Liver (tissue), 9 donors: ENCODE results near the gene TMEM108. TPM values are rescaled to one million over a fixed set of nuclear protein-coding genes. Genes with fewer than 3 reads are reported as not detected.

Experiments used
- DNase-seq: peaks from one replicate; pipeline ENCODE4 v3.0.0-alpha.2; 2017; ENCODE audit warnings: low spot score
- H3K27ac ChIP-seq, 2 donors: one replicate each; pipeline ENCODE4 v1.7.0; 2013; ENCODE audit warnings: inconsistent platforms in 2 of 2, low read length in 2 of 2, control low read depth in 1 of 2, low read depth in 1 of 2, mild to moderate bottlenecking in 1 of 2
- H3K27me3 ChIP-seq, 4 donors: one replicate each; pipeline versions ENCODE4 v1.6.1 to v1.7.0; 2013; ENCODE audit warnings: low read length in 3 of 4, inconsistent platforms in 1 of 4, mild to moderate bottlenecking in 1 of 4, moderate library complexity in 1 of 4; ENCODE audit not compliant: control insufficient read depth in 4 of 4, insufficient read depth in 4 of 4
- H3K36me3 ChIP-seq, 4 donors: one replicate each; pipeline versions ENCODE4 v1.6.1 to v1.7.0; 2013; ENCODE audit warnings: low read length in 3 of 4, mild to moderate bottlenecking in 3 of 4, low read depth in 1 of 4, moderate library complexity in 1 of 4; ENCODE audit not compliant: control insufficient read depth in 4 of 4, insufficient read depth in 3 of 4
- H3K4me1 ChIP-seq, 4 donors: one replicate each; pipeline versions ENCODE4 v1.6.1 to v1.7.0; 2013; ENCODE audit warnings: low read length in 3 of 4, mild to moderate bottlenecking in 3 of 4, moderate library complexity in 1 of 4; ENCODE audit not compliant: control insufficient read depth in 4 of 4, insufficient read depth in 4 of 4
- H3K4me3 ChIP-seq, 3 donors: one replicate each; pipeline versions ENCODE4 v1.6.1 to v1.7.0; 2013; ENCODE audit warnings: low read length in 3 of 3, control low read depth in 1 of 3, low read depth in 1 of 3, mild to moderate bottlenecking in 1 of 3
- H3K9ac ChIP-seq, 2 donors: one replicate each; pipeline ENCODE4 v1.7.0; 2013; ENCODE audit warnings: low read length in 2 of 2, mild to moderate bottlenecking in 2 of 2, moderate library complexity in 2 of 2, control low read depth in 1 of 2, low read depth in 1 of 2
- H3K9me3 ChIP-seq, 4 donors: one replicate each; pipeline versions ENCODE4 v1.6.1 to v1.7.0; 2013; ENCODE audit warnings: low read length in 3 of 4; ENCODE audit not compliant: control insufficient read depth in 4 of 4
- CTCF ChIP-seq: fragments of 150-350 bp; IDR thresholded peaks from 2 replicates; pipeline ENCODE4 v1.5.1; 2017; ENCODE audit warnings: improper control_type of control experiment, low read depth, low read length; ENCODE audit not compliant: missing input control
- EGR1 ChIP-seq, 2 donors: IDR thresholded peaks; 2 replicates each; pipeline ENCODE4 v1.6.1; 2016 to 2018; ENCODE audit warnings: antibody characterized with exemption in 2 of 2, low read depth in 2 of 2
- FOXA1 ChIP-seq: IDR thresholded peaks from 2 replicates; pipeline ENCODE4 v1.6.1; 2016; ENCODE audit warnings: antibody characterized with exemption
- FOXA2 ChIP-seq: IDR thresholded peaks from 2 replicates; pipeline ENCODE4 v1.6.1; 2016; ENCODE audit warnings: antibody characterized with exemption
- GABPA ChIP-seq, 2 donors: IDR thresholded peaks in 1 of 2; conservative IDR thresholded peaks in 1 of 2; 2 replicates each; pipeline ENCODE4 v1.6.1; 2016; ENCODE audit warnings: antibody characterized with exemption in 2 of 2, mild to moderate bottlenecking in 1 of 2, moderate library complexity in 1 of 2
- HNF4A ChIP-seq, 2 donors: conservative IDR thresholded peaks; 2 replicates each; pipeline ENCODE4 v1.6.1; 2016; ENCODE audit warnings: antibody characterized with exemption in 2 of 2, mild to moderate bottlenecking in 2 of 2
- JUND ChIP-seq, 2 donors: IDR thresholded peaks; 2 replicates each; pipeline ENCODE4 v1.6.1; 2016; ENCODE audit warnings: antibody characterized with exemption in 2 of 2
- MAX ChIP-seq: IDR thresholded peaks from 2 replicates; pipeline ENCODE4 v1.6.1; 2016; ENCODE audit warnings: antibody characterized with exemption
- NR2F2 ChIP-seq: IDR thresholded peaks from 2 replicates; pipeline ENCODE4 v1.6.1; 2016; ENCODE audit warnings: antibody characterized with exemption
- REST ChIP-seq: IDR thresholded peaks from 2 replicates; pipeline ENCODE4 v1.6.1; 2016; ENCODE audit warnings: antibody characterized with exemption, mild to moderate bottlenecking
- RXRA ChIP-seq, 2 donors: IDR thresholded peaks; 2 replicates each; pipeline ENCODE4 v1.6.1; 2017 to 2018; ENCODE audit warnings: antibody characterized with exemption in 2 of 2, mild to moderate bottlenecking in 1 of 2
- SP1 ChIP-seq: IDR thresholded peaks from 2 replicates; pipeline ENCODE4 v1.6.1; 2018; ENCODE audit warnings: antibody characterized with exemption, mild to moderate bottlenecking
- TAF1 ChIP-seq: conservative IDR thresholded peaks from 2 replicates; pipeline ENCODE4 v1.6.1; 2016; ENCODE audit warnings: antibody characterized with exemption, mild to moderate bottlenecking
- WGBS: extraction: QIAGEN DNeasy Blood & Tissue Kit; methylation state at CpG from one replicate; pipeline ENCODE4 v1.1.7; 2013; 5-methylcytosine and 5-hydroxymethylcytosine counted together
- polyA plus RNA-seq, 2 donors: library from polyadenylated mRNA; stranded (reverse) in 1 of 2; unstranded in 1 of 2; fragments of 200-250 nt in 1 of 2; fragments of >200 nt in 1 of 2; fragmentation: Nextera tagmentation in 1 of 2; extraction: Ambion mirVana in 1 of 2; gene quantifications; one replicate each; pipeline versions ENCODE4 v1.2.1 to v1.2.3, GENCODE V29; 2013 to 2015
- total RNA-seq, 2 donors: library from RNA; depleted of rRNA; stranded (reverse); fragments of >200 nt; gene quantifications; one replicate each; pipeline ENCODE4 v1.2.3, GENCODE V29; 2014
- donor health status: healthy.
- donor health status: healthy.
- donor health status: healthy.
- donor health status: healthy.
- donor health status: healthy.

TMEM108 gene
- total and polyA plus RNA-seq, 4 donors, result 0.05 to 0.10 TPM; not detected in 2

GRCh38 chr3:133330065-133330464 lies 291.9 kb downstream of the TMEM108 start:
- H3K9ac ChIP-seq, result no peak overlapping the region
- TF ChIP-seq HNF4A (conservative IDR thresholded peaks at IDR 0.05) (no peak), REST (no peak), JUND (IDR thresholded peaks at IDR 0.05) (no peak), FOXA1 (no peak), SP1 (no peak)
- DNase-seq, result no peak
- H3K4me3 ChIP-seq, result no peak overlapping the region
- H3K4me1 ChIP-seq, result peaks cover 0 to 1% (median 0%) of the 10 kb centered on the region in 4 donors
- no peaks in the 10 kb centered on the region for H3K36me3 ChIP-seq
- H3K27me3 ChIP-seq, result peaks cover 0 to 2% (median 0%) of the 10 kb centered on the region in 4 donors
- H3K9me3 ChIP-seq, result no peaks in the 10 kb centered on the region
- no peak overlapping the region for H3K27ac ChIP-seq
- 31% methylated on average over 1 of the region's 1 CpG for WGBS

GRCh38 chr3:133330522-133330921 lies 292.3 kb downstream of the TMEM108 start:
- no peak for DNase-seq
- Histone ChIP-seq H3K36me3 (no peaks in the 10 kb centered on the region), H3K9ac (no peak overlapping the region), H3K27me3 (peaks cover 0 to 2% (median 0%) of the 10 kb centered on the region in 4 donors), H3K4me1 (peaks cover 0 to 1% (median 0%) of the 10 kb centered on the region in 4 donors), H3K9me3 (no peaks in the 10 kb centered on the region), H3K27ac (no peak overlapping the region), H3K4me3 (no peak overlapping the region)
- TF ChIP-seq MAX (no peak), NR2F2 (no peak), RXRA (IDR thresholded peaks at IDR 0.05) (no peak), JUND (IDR thresholded peaks at IDR 0.05) (no peak), TAF1 (no peak), FOXA2 (no peak), EGR1 (IDR thresholded peaks at IDR 0.05; ENCODE audit: low read depth in 2 of 2) (no peak), HNF4A (conservative IDR thresholded peaks at IDR 0.05) (no peak), FOXA1 (no peak), SP1 (no peak)

- H3K9me3 ChIP-seq, result peaks cover 0 to 3% (median 0%) of the 10 kb centered on the region in 4 donors
- 74% methylated on average over 4 of the region's 4 CpGs for WGBS
- no peak overlapping the region for H3K9ac ChIP-seq
- H3K4me1 ChIP-seq, result no peaks in the 10 kb centered on the region
- H3K27ac ChIP-seq, result no peak overlapping the region
- H3K36me3 ChIP-seq, result no peaks in the 10 kb centered on the region
- TF ChIP-seq CTCF (no peak), MAX (no peak), GABPA (IDR thresholded peaks at IDR 0.05 in 1 of 2, conservative IDR thresholded peaks at IDR 0.05 in 1 of 2) (no peak)
- DNase-seq, result no peak
- no peak overlapping the region for H3K4me3 ChIP-seq
- peaks cover 0 to 6% (median 2%) of the 10 kb centered on the region in 4 donors for H3K27me3 ChIP-seq
These were observed 316.5 kb downstream of the TMEM108 start for GRCh38 chr3:133354721-133355120.
